Fibroblast of the aortic adventitia (primary cell): ENCODE data around the gene TADA3. TPM values are rescaled to one million over a fixed set of nuclear protein-coding genes. Genes with fewer than 3 reads are reported as not detected.
A peak's percentile ranks its signal among the peaks of the same experiment; 100 is the strongest.

ENCODE experiments used
- DNase-seq: peaks from one replicate; pipeline ENCODE4 v3.0.0-alpha.2; 2010; ENCODE audit warnings: low read depth
- H3K4me3 ChIP-seq: 2 replicates; pipeline ENCODE4 v1.5.1; 2011; ENCODE audit warnings: low read depth, mild to moderate bottlenecking, control low read depth, low read length, moderate library complexity
- total RNA-seq: library from RNA; depleted of rRNA; stranded (reverse); fragments of >200 nt; gene quantifications from 2 replicates; pipeline ENCODE4 v1.2.3, GENCODE V29; 2012; ENCODE audit warnings: low replicate concordance
- TF ChIP-seq, protein P1 (sequence below): IDR thresholded peaks from 2 replicates; pipeline ENCODE4 v1.5.1; 2011; ENCODE audit warnings: mild to moderate bottlenecking, low read length, control low read depth, inconsistent platforms; ENCODE audit not compliant: insufficient read depth

TADA3 gene
- total RNA-seq, 1 donor: 74.2 TPM

GRCh38 chr3:9793161-9793781, 998 bp upstream of the TADA3 start:
- TF ChIP-seq, protein P1, sequence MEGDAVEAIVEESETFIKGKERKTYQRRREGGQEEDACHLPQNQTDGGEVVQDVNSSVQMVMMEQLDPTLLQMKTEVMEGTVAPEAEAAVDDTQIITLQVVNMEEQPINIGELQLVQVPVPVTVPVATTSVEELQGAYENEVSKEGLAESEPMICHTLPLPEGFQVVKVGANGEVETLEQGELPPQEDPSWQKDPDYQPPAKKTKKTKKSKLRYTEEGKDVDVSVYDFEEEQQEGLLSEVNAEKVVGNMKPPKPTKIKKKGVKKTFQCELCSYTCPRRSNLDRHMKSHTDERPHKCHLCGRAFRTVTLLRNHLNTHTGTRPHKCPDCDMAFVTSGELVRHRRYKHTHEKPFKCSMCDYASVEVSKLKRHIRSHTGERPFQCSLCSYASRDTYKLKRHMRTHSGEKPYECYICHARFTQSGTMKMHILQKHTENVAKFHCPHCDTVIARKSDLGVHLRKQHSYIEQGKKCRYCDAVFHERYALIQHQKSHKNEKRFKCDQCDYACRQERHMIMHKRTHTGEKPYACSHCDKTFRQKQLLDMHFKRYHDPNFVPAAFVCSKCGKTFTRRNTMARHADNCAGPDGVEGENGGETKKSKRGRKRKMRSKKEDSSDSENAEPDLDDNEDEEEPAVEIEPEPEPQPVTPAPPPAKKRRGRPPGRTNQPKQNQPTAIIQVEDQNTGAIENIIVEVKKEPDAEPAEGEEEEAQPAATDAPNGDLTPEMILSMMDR: peak; percentile 15
- peak overlapping the region; percentile 99 for H3K4me3 ChIP-seq
- DNase-seq: peak; percentile 52

- TF ChIP-seq, protein P1: no peak
- peak overlapping the region; percentile 99 for H3K4me3 ChIP-seq
- no peak for DNase-seq
These were observed 376 bp downstream of the TADA3 start for GRCh38 chr3:9791790-9792404.

DNA sequence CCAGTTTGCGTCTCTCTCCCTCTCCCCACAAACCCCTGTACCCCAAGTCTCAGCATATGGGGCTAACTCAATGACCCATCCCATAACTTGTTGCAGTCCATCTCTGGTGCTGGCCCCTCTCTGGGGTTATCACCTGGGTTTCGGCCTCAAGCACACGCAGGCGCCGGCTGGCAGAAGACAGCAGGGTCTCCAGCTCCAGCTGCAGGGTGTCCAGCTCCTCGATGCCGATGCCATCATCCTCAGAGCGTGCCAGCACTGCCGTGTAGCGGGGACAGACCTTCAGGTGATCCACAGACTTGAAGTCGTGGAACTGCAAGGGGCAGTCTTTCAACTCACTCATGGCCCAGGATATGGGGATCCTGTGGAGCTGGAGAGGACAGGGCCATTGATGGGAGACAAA, 1.1 kb downstream of the TADA3 start:
- TF ChIP-seq, protein P1: no peak
- peak overlapping the region; percentile 99 for H3K4me3 ChIP-seq
- no peak for DNase-seq

DNA sequence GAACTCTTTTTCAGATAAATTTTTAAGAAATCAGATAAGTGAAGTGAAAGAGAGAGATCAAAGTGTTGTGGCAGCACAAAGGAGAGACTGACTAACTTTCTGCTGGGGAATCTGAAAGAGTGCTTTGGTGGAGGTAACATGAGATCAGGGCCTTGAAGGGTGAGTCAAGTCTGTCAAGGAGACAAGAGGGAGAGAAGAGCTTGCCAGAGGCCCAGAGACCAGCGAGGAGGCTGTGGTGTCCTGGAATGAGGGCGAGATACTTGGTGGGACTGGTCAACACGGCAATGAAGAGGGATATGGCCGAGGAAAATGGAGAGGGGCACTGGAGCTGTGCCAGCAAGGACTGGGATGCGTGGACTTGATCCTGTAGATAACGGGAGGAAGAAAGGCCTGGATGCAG, 4.6 kb downstream of the TADA3 start:
- no peak overlapping the region for H3K4me3 ChIP-seq
- TF ChIP-seq, protein P1: no peak
- no peak for DNase-seq

DNA sequence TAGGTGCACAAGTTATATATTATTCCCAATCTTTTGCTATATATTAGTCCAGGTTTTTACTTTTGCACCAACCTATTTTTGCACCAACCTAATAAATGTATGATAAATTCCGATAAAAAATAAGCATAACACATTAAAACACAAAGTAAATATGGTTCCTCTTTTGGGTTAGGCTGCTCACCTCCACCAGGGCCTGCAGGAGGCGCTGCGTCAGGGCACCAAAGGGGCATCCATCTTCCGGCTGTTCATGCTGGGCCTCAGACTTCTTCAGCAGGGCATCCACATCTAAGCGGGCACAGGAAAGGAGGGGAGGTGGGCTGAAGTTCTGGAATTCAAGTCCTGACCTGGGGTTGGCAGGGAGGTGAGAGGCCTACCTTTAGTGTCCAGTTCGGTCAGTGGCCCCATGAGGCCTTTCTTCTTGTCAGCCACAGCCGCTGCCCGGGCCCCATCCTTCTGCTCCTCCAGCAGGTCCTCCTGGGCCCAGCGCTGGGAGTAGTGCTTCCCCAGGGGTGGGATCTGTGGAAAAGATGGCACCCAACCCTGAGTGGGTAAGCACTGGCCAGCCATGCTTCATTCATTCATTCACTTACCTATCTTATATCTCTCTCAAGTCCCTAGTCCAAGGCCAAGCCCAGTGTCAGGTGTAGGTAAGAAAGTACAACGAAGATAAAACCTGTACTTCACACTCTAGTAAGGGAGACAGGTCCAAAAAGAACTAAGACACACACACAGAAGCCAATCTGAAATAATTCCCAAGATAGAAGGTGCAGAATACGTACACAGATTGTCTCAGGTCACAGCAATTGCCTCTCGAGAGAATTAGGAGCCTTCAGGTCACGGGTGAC, 5.2 kb downstream of the TADA3 start:
- DNase-seq: no peak
- TF ChIP-seq, protein P1: peak; percentile 52
- no peak overlapping the region for H3K4me3 ChIP-seq

GRCh38 chr3:9786209-9786739, 6.0 kb downstream of the TADA3 start:
- no peak overlapping the region for H3K4me3 ChIP-seq
- TF ChIP-seq, protein P1: no peak
- DNase-seq: no peak
